ENCODE results near the gene RSRC1. TPM values are rescaled to one million over a fixed set of nuclear protein-coding genes. Genes with fewer than 3 reads are reported as not detected.
"Not testable (repeated sequence)": the region's sequence is repeated elsewhere in the genome, so short reads cannot be mapped to it uniquely, and the experiment has no call there.

RSRC1 gene
- total RNA-seq = 10 to 100 TPM; 38.7 to 49.6 TPM

GRCh38 chr3:158109804-158110657 lies at the start of gene RSRC1:
RSRC1 (plus strand) TSS chr3:158110089; CDS start chr3:158122105, 12,016 bp downstream.
- peaks cover 45 to 57% of the 10 kb centered on the region in 2 donors for H3K4me1 Mint-ChIP-seq (ENCODE audit: low read depth in 2 of 2)
- peaks cover 16 to 37% of the 10 kb centered on the region in 2 donors for H3K27me3 Mint-ChIP-seq
- ATAC-seq (peak; percentile 90 to 93), DNase-seq (ENCODE audit: low spot score) (peak; percentile 79)
- H3K27ac Mint-ChIP-seq = peak within 1 kb of the TSS; percentile 56 to 83
- peaks cover 6% of the 10 kb centered on the region for H3K9me3 Mint-ChIP-seq
- H3K4me3 Mint-ChIP-seq = peak within 1 kb of the TSS; percentile 100
- peaks cover 13% of the 10 kb centered on the region for H3K36me3 Mint-ChIP-seq

- not testable (repeated sequence) for H3K9me3 Mint-ChIP-seq; H3K4me1 Mint-ChIP-seq (ENCODE audit: low read depth in 2 of 2); ATAC-seq; H3K36me3 Mint-ChIP-seq; H3K27ac Mint-ChIP-seq; H3K4me3 Mint-ChIP-seq; DNase-seq (ENCODE audit: low spot score)
- H3K27me3 Mint-ChIP-seq = peaks cover 8 to 26% of the 10 kb centered on the region in 2 donors
These were observed 44.3 kb upstream of the RSRC1 start for GRCh38 chr3:158065574-158065973.

GRCh38 chr3:158072790-158073189 lies 37.1 kb upstream of the RSRC1 start:
- peaks cover 12 to 20% of the 10 kb centered on the region in 2 donors for H3K27me3 Mint-ChIP-seq
- no peaks in the 10 kb centered on the region for H3K36me3 Mint-ChIP-seq
- no peaks in the 10 kb centered on the region for H3K9me3 Mint-ChIP-seq
- no peaks in the 10 kb centered on the region for H3K4me1 Mint-ChIP-seq (ENCODE audit: low read depth in 2 of 2)
- DNase-seq (ENCODE audit: low spot score) (no peak), ATAC-seq (no peak)
- no peak overlapping the region for H3K27ac Mint-ChIP-seq
- no peak overlapping the region for H3K4me3 Mint-ChIP-seq

- Mint-ChIP-seq H3K4me1 (ENCODE audit: low read depth in 2 of 2) (no peaks in the 10 kb centered on the region), H3K9me3 (no peaks in the 10 kb centered on the region), H3K36me3 (no peaks in the 10 kb centered on the region), H3K27ac (no peak overlapping the region), H3K4me3 (no peak overlapping the region), H3K27me3 (peaks cover 12 to 16% of the 10 kb centered on the region in 2 donors)
- DNase-seq (ENCODE audit: low spot score) = no peak
- ATAC-seq = no peak
These were observed 35.3 kb upstream of the RSRC1 start for GRCh38 chr3:158074591-158074990.

- Mint-ChIP-seq H3K27me3 (peaks cover 9 to 14% of the 10 kb centered on the region in 2 donors), H3K4me3 (no peak overlapping the region), H3K9me3 (no peaks in the 10 kb centered on the region), H3K36me3 (no peaks in the 10 kb centered on the region), H3K27ac (no peak overlapping the region), H3K4me1 (ENCODE audit: low read depth in 2 of 2) (no peaks in the 10 kb centered on the region)
- no peak for DNase-seq (ENCODE audit: low spot score)
- no peak for ATAC-seq
These were observed 30.3 kb upstream of the RSRC1 start for GRCh38 chr3:158079599-158079998.

- Mint-ChIP-seq H3K36me3 (no peaks in the 10 kb centered on the region), H3K27me3 (peaks cover 24 to 47% of the 10 kb centered on the region in 2 donors), H3K4me3 (no peak overlapping the region), H3K27ac (no peak overlapping the region), H3K4me1 (ENCODE audit: low read depth in 2 of 2) (no peaks in the 10 kb centered on the region), H3K9me3 (no peaks in the 10 kb centered on the region)
- DNase-seq (ENCODE audit: low spot score) = no peak
- no peak for ATAC-seq
These were observed 25.2 kb upstream of the RSRC1 start for GRCh38 chr3:158084651-158085050.

- Mint-ChIP-seq H3K4me3 (no peak overlapping the region), H3K36me3 (no peaks in the 10 kb centered on the region), H3K4me1 (ENCODE audit: low read depth in 2 of 2) (no peaks in the 10 kb centered on the region), H3K9me3 (no peaks in the 10 kb centered on the region), H3K27ac (no peak overlapping the region), H3K27me3 (peaks cover 30 to 53% of the 10 kb centered on the region in 2 donors)
- DNase-seq (ENCODE audit: low spot score) = no peak
- no peak for ATAC-seq
These were observed 24.5 kb upstream of the RSRC1 start for GRCh38 chr3:158085358-158085757.

GRCh38 chr3:158085931-158086330 lies 24.0 kb upstream of the RSRC1 start:
- Mint-ChIP-seq H3K36me3 (no peaks in the 10 kb centered on the region), H3K4me3 (no peak overlapping the region), H3K27ac (no peak overlapping the region), H3K4me1 (ENCODE audit: low read depth in 2 of 2) (no peaks in the 10 kb centered on the region), H3K27me3 (peaks cover 32 to 53% of the 10 kb centered on the region in 2 donors), H3K9me3 (no peaks in the 10 kb centered on the region)
- DNase-seq (ENCODE audit: low spot score) (no peak), ATAC-seq (no peak)

- ATAC-seq (no peak), DNase-seq (ENCODE audit: low spot score) (no peak)
- Mint-ChIP-seq H3K9me3 (no peaks in the 10 kb centered on the region), H3K27me3 (peaks cover 34 to 57% of the 10 kb centered on the region in 2 donors), H3K4me1 (ENCODE audit: low read depth in 2 of 2) (no peaks in the 10 kb centered on the region), H3K27ac (no peak overlapping the region), H3K4me3 (no peak overlapping the region), H3K36me3 (no peaks in the 10 kb centered on the region)
These were observed 23.5 kb upstream of the RSRC1 start for GRCh38 chr3:158086361-158086760.

GRCh38 chr3:158086776-158087175 lies 23.1 kb upstream of the RSRC1 start:
- H3K27me3 Mint-ChIP-seq = peaks cover 35 to 61% of the 10 kb centered on the region in 2 donors
- no peak for DNase-seq (ENCODE audit: low spot score)
- no peak overlapping the region for H3K4me3 Mint-ChIP-seq
- H3K4me1 Mint-ChIP-seq (ENCODE audit: low read depth in 2 of 2) = no peaks in the 10 kb centered on the region
- ATAC-seq = no peak
- H3K36me3 Mint-ChIP-seq = no peaks in the 10 kb centered on the region
- no peak overlapping the region for H3K27ac Mint-ChIP-seq
- H3K9me3 Mint-ChIP-seq = no peaks in the 10 kb centered on the region

GRCh38 chr3:158091531-158091930 lies 18.4 kb upstream of the RSRC1 start:
- no peak overlapping the region for H3K4me3 Mint-ChIP-seq
- peaks cover 0 to 5% of the 10 kb centered on the region in 2 donors for H3K4me1 Mint-ChIP-seq (ENCODE audit: low read depth in 2 of 2)
- no peak overlapping the region for H3K27ac Mint-ChIP-seq
- no peaks in the 10 kb centered on the region for H3K36me3 Mint-ChIP-seq
- H3K27me3 Mint-ChIP-seq = peaks cover 43 to 71% of the 10 kb centered on the region in 2 donors
- DNase-seq (ENCODE audit: low spot score) (no peak), ATAC-seq (no peak)
- H3K9me3 Mint-ChIP-seq = no peaks in the 10 kb centered on the region

- DNase-seq (ENCODE audit: low spot score) = no peak
- Mint-ChIP-seq H3K36me3 (peaks cover 5% of the 10 kb centered on the region), H3K27me3 (peaks cover 45 to 75% of the 10 kb centered on the region in 2 donors), H3K4me3 (no peak overlapping the region), H3K9me3 (no peaks in the 10 kb centered on the region), H3K4me1 (ENCODE audit: low read depth in 2 of 2) (peaks cover 16% of the 10 kb centered on the region in 2 donors), H3K27ac (no peak overlapping the region)
- no peak for ATAC-seq
These were observed 16.4 kb upstream of the RSRC1 start for GRCh38 chr3:158093526-158093925.

- H3K4me1 Mint-ChIP-seq (ENCODE audit: low read depth in 2 of 2) = peaks cover 18 to 20% of the 10 kb centered on the region in 2 donors
- H3K9me3 Mint-ChIP-seq = no peaks in the 10 kb centered on the region
- no peak for DNase-seq (ENCODE audit: low spot score)
- peaks cover 52 to 80% of the 10 kb centered on the region in 2 donors for H3K27me3 Mint-ChIP-seq
- peaks cover 5% of the 10 kb centered on the region for H3K36me3 Mint-ChIP-seq
- peak in 1 of 2 donors; percentile 34 for ATAC-seq
- H3K27ac Mint-ChIP-seq = no peak overlapping the region
- no peak overlapping the region for H3K4me3 Mint-ChIP-seq
These were observed 15.4 kb upstream of the RSRC1 start for GRCh38 chr3:158094235-158095110.
